Osteoblast (primary cell): ENCODE measurements around the gene CMKLR1. TPM values are rescaled to one million over a fixed set of nuclear protein-coding genes. Genes with fewer than 3 reads are reported as not detected.

Experiments
- DNase-seq: peaks from one replicate; pipeline ENCODE4 v3.0.0; 2011; ENCODE audit warnings: low spot score, mixed read lengths; ENCODE audit not compliant: insufficient read length; ENCODE audit errors: missing footprints
- H2AFZ ChIP-seq: 2 replicates; pipeline ENCODE4 v1.6.0; 2011; ENCODE audit warnings: mild to moderate bottlenecking, low read length
- H3K27ac ChIP-seq: 2 replicates; pipeline ENCODE4 v1.5.1; 2011; ENCODE audit warnings: mild to moderate bottlenecking, low read depth, low read length, moderate library complexity
- H3K27me3 ChIP-seq: 2 replicates; pipeline ENCODE4 v1.6.0; 2012; ENCODE audit warnings: mild to moderate bottlenecking, control low read depth, inconsistent platforms, low read length, moderate library complexity; ENCODE audit not compliant: insufficient read depth
- H3K36me3 ChIP-seq: 2 replicates; pipeline ENCODE4 v1.5.1; 2011; ENCODE audit warnings: mild to moderate bottlenecking, low read length, control low read depth, moderate library complexity; ENCODE audit not compliant: insufficient read depth
- H3K4me1 ChIP-seq: 2 replicates; pipeline ENCODE4 v1.5.1; 2011; ENCODE audit warnings: mild to moderate bottlenecking, low read length, control low read depth, moderate library complexity; ENCODE audit not compliant: insufficient read depth
- H3K4me2 ChIP-seq: 2 replicates; pipeline ENCODE4 v1.6.0; 2011; ENCODE audit warnings: mild to moderate bottlenecking, low read length; ENCODE audit not compliant: insufficient read depth
- H3K4me3 ChIP-seq: fragments of 200-600 bp; sonication (generic); 3 replicates; pipeline ENCODE4 v1.5.1; 2012; ENCODE audit warnings: mild to moderate bottlenecking, low read length, inconsistent platforms; ENCODE audit not compliant: insufficient read depth
- H3K79me2 ChIP-seq: 2 replicates; pipeline ENCODE4 v1.6.0; 2012; ENCODE audit warnings: mild to moderate bottlenecking, low read length, control low read depth, inconsistent platforms; ENCODE audit not compliant: insufficient read depth
- H3K9me3 ChIP-seq: 2 replicates; pipeline ENCODE4 v1.5.1; 2011; ENCODE audit warnings: low read depth, low read length, control low read depth
- H4K20me1 ChIP-seq: 2 replicates; pipeline ENCODE4 v1.6.0; 2012; ENCODE audit warnings: mild to moderate bottlenecking, low read length, control low read depth; ENCODE audit not compliant: insufficient read depth
- CTCF ChIP-seq: IDR thresholded peaks from 2 replicates; pipeline ENCODE4 v1.5.1; 2011; ENCODE audit warnings: mild to moderate bottlenecking, low read depth, low read length, moderate library complexity; ENCODE audit errors: extremely low read depth
- total RNA-seq: library from RNA; depleted of rRNA; stranded (reverse); fragments of >200 nt; gene quantifications from 2 replicates; pipeline ENCODE4 v1.2.3, GENCODE V29; 2012

Gene CMKLR1
- total RNA-seq, 1 donor: 9.8 TPM

- Histone ChIP-seq H3K4me2 (peak overlapping the region; percentile 46), H4K20me1 (no peaks in the 10 kb centered on the region), H3K9me3 (no peaks in the 10 kb centered on the region), H3K79me2 (no peaks in the 10 kb centered on the region), H2AFZ (peak overlapping the region; percentile 11), H3K27ac (peak overlapping the region; percentile 49), H3K4me3 (no peak overlapping the region), H3K36me3 (no peaks in the 10 kb centered on the region), H3K4me1 (peaks cover 33% of the 10 kb centered on the region), H3K27me3 (no peaks in the 10 kb centered on the region)
- peak; percentile 91 for DNase-seq
- TF ChIP-seq CTCF: no peak
Measured at GRCh38 chr12:108367436-108367835, 28.3 kb upstream of the CMKLR1 start.

GRCh38 chr12:108365324-108365723 is 26.2 kb upstream of the CMKLR1 start:
- no peaks in the 10 kb centered on the region for H3K27me3 ChIP-seq
- H3K9me3 ChIP-seq: no peaks in the 10 kb centered on the region
- H3K4me1 ChIP-seq: peaks cover 20% of the 10 kb centered on the region
- H3K4me2 ChIP-seq: no peak overlapping the region
- DNase-seq: no peak
- no peak for TF ChIP-seq CTCF
- H3K36me3 ChIP-seq: no peaks in the 10 kb centered on the region
- H3K4me3 ChIP-seq: no peak overlapping the region
- H4K20me1 ChIP-seq: no peaks in the 10 kb centered on the region
- H2AFZ ChIP-seq: no peak overlapping the region
- H3K79me2 ChIP-seq: no peaks in the 10 kb centered on the region
- H3K27ac ChIP-seq: no peak overlapping the region

- Histone ChIP-seq H3K9me3 (no peaks in the 10 kb centered on the region), H3K36me3 (no peaks in the 10 kb centered on the region), H4K20me1 (no peaks in the 10 kb centered on the region), H3K4me2 (no peak overlapping the region), H3K79me2 (no peaks in the 10 kb centered on the region), H3K4me1 (peaks cover 21% of the 10 kb centered on the region), H3K27me3 (no peaks in the 10 kb centered on the region), H2AFZ (no peak overlapping the region), H3K27ac (no peak overlapping the region), H3K4me3 (no peak overlapping the region)
- TF ChIP-seq CTCF: no peak
- peak; percentile 31 for DNase-seq
Measured at GRCh38 chr12:108364879-108365278, 25.8 kb upstream of the CMKLR1 start.

GRCh38 chr12:108363565-108363964 is 24.5 kb upstream of the CMKLR1 start:
- Histone ChIP-seq H3K36me3 (no peaks in the 10 kb centered on the region), H3K4me3 (no peak overlapping the region), H3K27me3 (no peaks in the 10 kb centered on the region), H2AFZ (no peak overlapping the region), H3K4me1 (peaks cover 21% of the 10 kb centered on the region), H3K9me3 (no peaks in the 10 kb centered on the region), H3K4me2 (no peak overlapping the region), H3K27ac (no peak overlapping the region), H4K20me1 (no peaks in the 10 kb centered on the region), H3K79me2 (no peaks in the 10 kb centered on the region)
- no peak for TF ChIP-seq CTCF
- no peak for DNase-seq
